Measurements from ENCODE around the gene ETNK2.
A peak's percentile ranks its signal among the peaks of the same experiment; 100 is the strongest.

Gene ETNK2

GRCh38 chr1:204149107-204149506 lies 2.7 kb downstream of the ETNK2 start:
- TF ChIP-seq CTCF (IDR thresholded peaks at IDR 0.05), result no peak

GRCh38 chr1:204147406-204148383 lies 4.1 kb downstream of the ETNK2 start:
- Mint-ChIP-seq H3K27me3 (ENCODE audit: low read depth, poor library complexity) (peaks cover 31% of the 10 kb centered on the region), H3K9me3 (no peaks in the 10 kb centered on the region), H3K36me3 (ENCODE audit: low read depth) (no peaks in the 10 kb centered on the region), H3K4me1 (peaks cover 14% of the 10 kb centered on the region), H3K27ac (no peak overlapping the region), H3K4me3 (no peak overlapping the region)
- TF ChIP-seq CTCF (IDR thresholded peaks at IDR 0.05), result no peak
- no peak for DNase-seq

More at GRCh38 chr1:204149107-204149506, 2.7 kb downstream of the ETNK2 start:
- no peak for DNase-seq
- Mint-ChIP-seq H3K36me3 (ENCODE audit: low read depth) (no peaks in the 10 kb centered on the region), H3K27me3 (ENCODE audit: low read depth, poor library complexity) (peaks cover 45% of the 10 kb centered on the region), H3K27ac (no peak overlapping the region), H3K9me3 (no peaks in the 10 kb centered on the region), H3K4me1 (peaks cover 14% of the 10 kb centered on the region), H3K4me3 (peak overlapping the region; percentile 9)

- Mint-ChIP-seq H3K27ac (no peak overlapping the region), H3K4me3 (no peak overlapping the region), H3K9me3 (no peaks in the 10 kb centered on the region)
These were observed 4.9 kb downstream of the ETNK2 start for GRCh38 chr1:204146965-204147364.

GRCh38 chr1:204146309-204146708 lies 5.5 kb downstream of the ETNK2 start:
- no peaks in the 10 kb centered on the region for H3K36me3 Mint-ChIP-seq (ENCODE audit: low read depth)
- DNase-seq, result no peak
- no peak overlapping the region for H3K27ac Mint-ChIP-seq
- H3K27me3 Mint-ChIP-seq (ENCODE audit: low read depth, poor library complexity), result peaks cover 29% of the 10 kb centered on the region
- H3K4me3 Mint-ChIP-seq, result no peak overlapping the region
- H3K9me3 Mint-ChIP-seq, result no peaks in the 10 kb centered on the region
- H3K4me1 Mint-ChIP-seq, result peaks cover 18% of the 10 kb centered on the region
- no peak for TF ChIP-seq CTCF (IDR thresholded peaks at IDR 0.05)

More at GRCh38 chr1:204146965-204147364, 4.9 kb downstream of the ETNK2 start:
- Mint-ChIP-seq H3K27me3 (ENCODE audit: low read depth, poor library complexity) (peaks cover 29% of the 10 kb centered on the region), H3K36me3 (ENCODE audit: low read depth) (no peaks in the 10 kb centered on the region), H3K4me1 (peaks cover 14% of the 10 kb centered on the region)
- no peak for TF ChIP-seq CTCF (IDR thresholded peaks at IDR 0.05)
- DNase-seq, result no peak

GRCh38 chr1:204145033-204145504 lies 6.8 kb downstream of the ETNK2 start:
- peaks cover 13% of the 10 kb centered on the region for H3K4me1 Mint-ChIP-seq
- no peak overlapping the region for H3K4me3 Mint-ChIP-seq
- no peak overlapping the region for H3K27ac Mint-ChIP-seq
- no peaks in the 10 kb centered on the region for H3K9me3 Mint-ChIP-seq
- TF ChIP-seq CTCF (IDR thresholded peaks at IDR 0.05), result no peak
- peaks cover 22% of the 10 kb centered on the region for H3K27me3 Mint-ChIP-seq (ENCODE audit: low read depth, poor library complexity)
- no peak for DNase-seq
- H3K36me3 Mint-ChIP-seq (ENCODE audit: low read depth), result no peaks in the 10 kb centered on the region

Measured in nephron progenitor cell (in vitro differentiated cells).